HepG2 (cell line): Measurements from ENCODE around the gene TTC23. TPM values are rescaled to one million over a fixed set of nuclear protein-coding genes. Genes with fewer than 3 reads are reported as not detected.

Experiments
- ATAC-seq: fragments of 200-7000 bp; cut with Tn5 transposase; 3 replicates; pipeline ENCODE4 v1.9.1; 2020; ENCODE audit warnings: mild to moderate bottlenecking, moderate library complexity
- BruUV-seq: library from RNA; stranded (reverse); fragments of 400-500 nt; replicated peaks from 2 replicates; lab custom pipeline; 2021; lab: Mats Ljungman, UMichigan
- CTCF ChIA-PET: fragments of 300-600 bp; formaldehyde crosslinking; extraction: SDS; loops from one replicate; lab custom pipeline; 2021; ENCODE audit warnings: low total read pairs, inconsistent platforms, low intra/inter-chr PET ratio; lab: Yijun Ruan, JAX
- POLR2A ChIA-PET: fragments of 350-600 bp; sonication (Branson Sonifier 250); formaldehyde crosslinking; loops from one replicate; lab custom pipeline; 2020; ENCODE audit warnings: antibody characterized with exemption, inconsistent platforms; lab: Yijun Ruan, JAX
- DNase-seq: peaks from one replicate; pipeline ENCODE4 v3.0.0-alpha.2; 2015; ENCODE audit warnings: low spot score
- FAIRE-seq: peaks from 3 replicates; lab custom pipeline; 2011; peaks lifted over from hg19 to GRCh38; lab: Jason Lieb, UNC
- H2AFZ ChIP-seq: one replicate; pipeline ENCODE4 v1.6.1; 2011; ENCODE audit warnings: low read length, inconsistent platforms
- H3K27ac ChIP-seq: fragments of 300-600 bp; 3 replicates; pipeline ENCODE4 v1.8.0; 2011; ENCODE audit warnings: mixed run types, mild to moderate bottlenecking, mixed read lengths, low read length, inconsistent platforms; ENCODE audit not compliant: insufficient read depth; ENCODE audit errors: extremely low read length
- H3K27me3 ChIP-seq, 2 experiments: fragments of 200-600 bp in 1 of 2; 2 replicates in 1 of 2; 3 replicates in 1 of 2; pipeline versions ENCODE4 v1.6.0 to v1.8.0; 2011; ENCODE audit warnings: low read length in 2 of 2, mild to moderate bottlenecking in 2 of 2, moderate library complexity in 2 of 2, inconsistent platforms in 1 of 2; ENCODE audit not compliant: insufficient read depth in 2 of 2, control insufficient read depth in 1 of 2
- H3K36me3 ChIP-seq, 2 experiments: fragments of 200-600 bp in 1 of 2; replicated peaks in 1 of 2; 2 replicates in 1 of 2; 3 replicates in 1 of 2; pipeline versions ENCODE4 v1.5.1 to v1.8.0; 2011; ENCODE audit warnings: low read length in 2 of 2, inconsistent platforms in 1 of 2; ENCODE audit not compliant: insufficient read depth in 2 of 2, control insufficient read depth in 1 of 2
- H3K4me1 ChIP-seq: 2 replicates; pipeline ENCODE4 v1.5.1; 2012; ENCODE audit warnings: low read length, inconsistent platforms; ENCODE audit not compliant: insufficient read depth
- H3K4me2 ChIP-seq: 2 replicates; pipeline ENCODE4 v1.6.0; 2011; ENCODE audit warnings: low read depth, low read length, inconsistent platforms
- H3K4me3 ChIP-seq, 3 experiments: fragments of 200-600 bp in 1 of 3; sonication (generic), shearing (Covaris generic) in 1 of 3; replicated peaks in 1 of 3; 2 replicates each; pipeline ENCODE4 v1.5.1; 2011 to 2016; ENCODE audit warnings: low read length in 3 of 3, inconsistent platforms in 2 of 3, low read depth in 2 of 3, mild to moderate bottlenecking in 2 of 3, control low read depth in 1 of 3, mixed read lengths in 1 of 3; ENCODE audit not compliant: insufficient read depth in 1 of 3
- H3K79me2 ChIP-seq: one replicate; pipeline ENCODE4 v1.6.1; 2011; ENCODE audit warnings: low read length, inconsistent platforms; ENCODE audit not compliant: insufficient read depth
- H3K9ac ChIP-seq: 2 replicates; pipeline ENCODE4 v1.6.0; 2011; ENCODE audit warnings: mild to moderate bottlenecking, low read depth, low read length, inconsistent platforms; ENCODE audit not compliant: insufficient read depth
- H3K9me3 ChIP-seq: 2 replicates; pipeline ENCODE4 v1.5.1; 2012; ENCODE audit warnings: mild to moderate bottlenecking, low read length
- H4K20me1 ChIP-seq: 2 replicates; pipeline ENCODE4 v1.6.0; 2011; ENCODE audit warnings: inconsistent platforms, mild to moderate bottlenecking, low read length, moderate library complexity; ENCODE audit not compliant: insufficient read depth
- FOXO1 ChIP-seq: sonication (generic); formaldehyde crosslinking; IDR thresholded peaks from 2 replicates; pipeline ENCODE4 v1.4.0; 2020; ENCODE audit warnings: missing genetic modification reagents
- GPBP1L1 ChIP-seq: sonication (generic); formaldehyde crosslinking; IDR thresholded peaks from 2 replicates; pipeline ENCODE4 v1.5.0; 2020; ENCODE audit warnings: mild to moderate bottlenecking, missing genetic modification reagents
- HCFC1 ChIP-seq: fragments of 150-350 bp; IDR thresholded peaks from 2 replicates; pipeline ENCODE4 v1.6.1; 2014; ENCODE audit warnings: low read depth, low read length
- MXD3 ChIP-seq: IDR thresholded peaks from 2 replicates; pipeline ENCODE4 v1.6.1; 2016; ENCODE audit warnings: mild to moderate bottlenecking, missing biosample characterization, missing genetic modification reagents
- PAF1 ChIP-seq: IDR thresholded peaks from 2 replicates; pipeline ENCODE4 v1.6.1; 2016; ENCODE audit warnings: missing genetic modification reagents, missing compliant biosample characterization
- SP2 ChIP-seq: sonication (generic); formaldehyde crosslinking; IDR thresholded peaks from 2 replicates; pipeline ENCODE4 v1.5.1; 2020; ENCODE audit warnings: mild to moderate bottlenecking, missing genetic modification reagents
- ZBTB39 ChIP-seq: sonication (generic); formaldehyde crosslinking; IDR thresholded peaks from 2 replicates; pipeline ENCODE4 v1.5.0; 2020; ENCODE audit warnings: missing genetic modification reagents
- ZNF274 ChIP-seq: sonication (generic); formaldehyde crosslinking; IDR thresholded peaks from 2 replicates; pipeline ENCODE4 v1.5.1; 2020; ENCODE audit warnings: mild to moderate bottlenecking, missing genetic modification reagents
- ZNF407 ChIP-seq: sonication (generic); formaldehyde crosslinking; IDR thresholded peaks from one replicate; pipeline ENCODE4 v1.5.1; 2020; ENCODE audit warnings: mild to moderate bottlenecking, missing genetic modification reagents; ENCODE audit errors: not compliant biosample characterization
- ZNF510 ChIP-seq: sonication (generic); formaldehyde crosslinking; IDR thresholded peaks from 2 replicates; pipeline ENCODE4 v1.4.0; 2020; ENCODE audit warnings: low read depth, mild to moderate bottlenecking, missing genetic modification reagents
- ZNF619 ChIP-seq: sonication (generic); formaldehyde crosslinking; IDR thresholded peaks from 2 replicates; pipeline ENCODE4 v1.4.0; 2020; ENCODE audit warnings: mild to moderate bottlenecking, missing genetic modification reagents
- WGBS: methylation state at CpG from one replicate; pipeline ENCODE4 v1.1.6; 2017; ENCODE audit warnings: low lambda C conversion rate; 5-methylcytosine and 5-hydroxymethylcytosine counted together
- in situ Hi-C: cut with HindIII; loops from 2 replicates; pipeline ENCODE4 v1.10.0; 2017; ENCODE audit warnings: low pct_unique_long_range_greater_than_20kb; ENCODE audit not compliant: extremely low pct_ligation_motif_present
- intact Hi-C: fragments of 100-400 bp; cut with micrococcal nuclease; formaldehyde crosslinking; loops from one replicate; pipeline ENCODE4 v1.10.0; 2022; ENCODE audit not compliant: unreplicated experiment
- polyA plus RNA-seq, 8 experiments: library from polyadenylated mRNA; depleted of rRNA in 3 of 8; stranded (reverse) in 7 of 8; unstranded in 1 of 8; fragments of >200 nt; fragmentation: Illumina TruSeq in 4 of 8; extraction: Trizol in 4 of 8; gene quantifications; 2 replicates each; pipeline versions ENCODE4 v1.2.1 to v1.2.3, GENCODE V29; 2011 to 2016; ENCODE audit warnings: low read depth in 4 of 8, missing spikeins in 1 of 8, mixed read lengths in 1 of 8; ENCODE audit not compliant: insufficient read depth in 1 of 8
- total RNA-seq, 5 experiments: library from RNA; depleted of rRNA; stranded (reverse); fragments of >200 nt; fragmentation: Illumina TruSeq; extraction: Trizol; gene quantifications; 2 replicates each; pipeline ENCODE4 v1.2.3, GENCODE V29; 2016; ENCODE audit warnings: low read depth in 1 of 5

Gene TTC23
- total and polyA plus RNA-seq, 2 of the 13 experiments (the other 11 are each of a cell fraction or from before 2014, with no cell fraction given): 1.6 to 11.7 TPM

- Histone ChIP-seq H3K4me3 (no peak overlapping the region), H2AFZ (no peak overlapping the region), H3K4me1 (peaks cover 33% of the 10 kb centered on the region), H3K9me3 (no peaks in the 10 kb centered on the region), H4K20me1 (no peaks in the 10 kb centered on the region), H3K27me3 (no peaks in the 10 kb centered on the region), H3K36me3 (peaks cover 0 to 11% of the 10 kb centered on the region in 2 experiments; a peak in 3 of 5 replicates), H3K27ac (no peak overlapping the region)
- 91% methylated on average over 10 of the region's 13 CpGs for WGBS
- FAIRE-seq: no peak
- CTCF ChIA-PET: no interaction called here
- BruUV-seq: no TSS peak
- intact Hi-C loops: no loop called here
- TF ChIP-seq MXD3 (CRISPR knock-in tag) (no peak), FOXO1 (CRISPR knock-in tag) (no peak), GPBP1L1 (no peak), PAF1 (CRISPR knock-in tag) (no peak), ZBTB39 (no peak), SP2 (CRISPR knock-in tag) (no peak), ZNF407 (CRISPR knock-in tag) (no peak), HCFC1 (no peak), ZNF619 (no peak), ZNF510 (CRISPR knock-in tag) (no peak), ZNF274 (CRISPR knock-in tag) (no peak)
- TF ChIP-seq, all 625 proteins: peak for 0
- no peaks in the 10 kb centered on the region for H3K79me2 ChIP-seq
- no peak overlapping the region for H3K4me2 ChIP-seq
- DNase-seq (no peak), ATAC-seq (no peak)
- POLR2A ChIA-PET: no interaction called here
- in situ Hi-C loops: no loop called here
- H3K9ac ChIP-seq: no peak overlapping the region
Observed at GRCh38 chr15:99137111-99137546, 112.3 kb downstream of the TTC23 start.
